ENCODE data around the gene CAND2. TPM values are rescaled to one million over a fixed set of nuclear protein-coding genes. Genes with fewer than 3 reads are reported as not detected.
"Not testable (repeated sequence)": the region's sequence is repeated elsewhere in the genome, so short reads cannot be mapped to it uniquely, and the experiment has no call there.

CAND2 gene
- total and polyA plus RNA-seq, 2 donors = 10.7 to 10.8 TPM

- Histone ChIP-seq H3K36me3 (ENCODE audit: insufficient read depth) (no peaks in the 10 kb centered on the region), H3K4me3 (ENCODE audit: low read depth, low read length) (no peak overlapping the region), H3K27ac (ENCODE audit: low read depth) (no peak overlapping the region), H3K4me1 (ENCODE audit: insufficient read depth) (no peaks in the 10 kb centered on the region)
- WGBS = 50% methylated on average over 4 of the region's 4 CpGs
- no peak for DNase-seq (ENCODE audit: extremely low spot score)
Observed at GRCh38 chr3:12777171-12777570, 19.3 kb upstream of the CAND2 start.

GRCh38 chr3:12780751-12781150 is 15.7 kb upstream of the CAND2 start:
- no peak for DNase-seq (ENCODE audit: extremely low spot score)
- Histone ChIP-seq H3K4me1 (ENCODE audit: insufficient read depth) (no peaks in the 10 kb centered on the region), H3K4me3 (ENCODE audit: low read depth, low read length) (no peak overlapping the region), H3K36me3 (ENCODE audit: insufficient read depth) (peaks cover 1% of the 10 kb centered on the region), H3K27ac (ENCODE audit: low read depth) (no peak overlapping the region)
- WGBS = 55% methylated on average over 4 of the region's 4 CpGs

- no peak overlapping the region for H3K27ac ChIP-seq (ENCODE audit: low read depth)
- DNase-seq (ENCODE audit: extremely low spot score) = no peak
- no peaks in the 10 kb centered on the region for H3K4me1 ChIP-seq (ENCODE audit: insufficient read depth)
- H3K36me3 ChIP-seq (ENCODE audit: insufficient read depth) = peaks cover 1% of the 10 kb centered on the region
- no peak overlapping the region for H3K4me3 ChIP-seq (ENCODE audit: low read depth, low read length)
- 69% methylated on average over 6 of the region's 6 CpGs for whole genome bisulfite sequencing
Observed at GRCh38 chr3:12782172-12782815, 14.2 kb upstream of the CAND2 start.

- 63% methylated on average over 4 of the region's 4 CpGs for WGBS
- H3K4me3 ChIP-seq (ENCODE audit: low read depth, low read length) = no peak overlapping the region
- H3K36me3 ChIP-seq (ENCODE audit: insufficient read depth) = peaks cover 1% of the 10 kb centered on the region
- DNase-seq (ENCODE audit: extremely low spot score) = no peak
- no peaks in the 10 kb centered on the region for H3K4me1 ChIP-seq (ENCODE audit: insufficient read depth)
- no peak overlapping the region for H3K27ac ChIP-seq (ENCODE audit: low read depth)
Observed at GRCh38 chr3:12785096-12785495, 11.4 kb upstream of the CAND2 start.

GRCh38 chr3:12787346-12787745 is 9.1 kb upstream of the CAND2 start:
- H3K36me3 ChIP-seq (ENCODE audit: insufficient read depth); H3K27ac ChIP-seq (ENCODE audit: low read depth); H3K4me3 ChIP-seq (ENCODE audit: low read depth, low read length); DNase-seq (ENCODE audit: extremely low spot score); H3K4me1 ChIP-seq (ENCODE audit: insufficient read depth): not testable (repeated sequence)
- WGBS = 49% methylated on average over 9 of the region's 9 CpGs

GRCh38 chr3:12787967-12788690 is 8.4 kb upstream of the CAND2 start:
- not testable (repeated sequence) for H3K27ac ChIP-seq (ENCODE audit: low read depth); H3K4me3 ChIP-seq (ENCODE audit: low read depth, low read length); DNase-seq (ENCODE audit: extremely low spot score); H3K36me3 ChIP-seq (ENCODE audit: insufficient read depth); H3K4me1 ChIP-seq (ENCODE audit: insufficient read depth)
- 88% methylated on average over 23 of the region's 23 CpGs for WGBS

- Histone ChIP-seq H3K36me3 (ENCODE audit: insufficient read depth) (no peaks in the 10 kb centered on the region), H3K4me1 (ENCODE audit: insufficient read depth) (no peaks in the 10 kb centered on the region), H3K4me3 (ENCODE audit: low read depth, low read length) (no peak overlapping the region), H3K27ac (ENCODE audit: low read depth) (no peak overlapping the region)
- DNase-seq (ENCODE audit: extremely low spot score) = no peak
- 76% methylated on average over 1 of the region's 1 CpG for WGBS
Observed at GRCh38 chr3:12791430-12791829, 5.0 kb upstream of the CAND2 start.

GRCh38 chr3:12793701-12794100 is 2.8 kb upstream of the CAND2 start:
- DNase-seq (ENCODE audit: extremely low spot score) = no peak
- no peaks in the 10 kb centered on the region for H3K4me1 ChIP-seq (ENCODE audit: insufficient read depth)
- no peak overlapping the region for H3K27ac ChIP-seq (ENCODE audit: low read depth)
- no peak overlapping the region for H3K4me3 ChIP-seq (ENCODE audit: low read depth, low read length)
- H3K36me3 ChIP-seq (ENCODE audit: insufficient read depth) = no peaks in the 10 kb centered on the region
- 77% methylated on average over 5 of the region's 5 CpGs for WGBS

GRCh38 chr3:12797124-12797891 is 828 bp downstream of the CAND2 start:
- WGBS = 33% methylated on average over 16 of the region's 17 CpGs
- Histone ChIP-seq H3K4me3 (ENCODE audit: low read depth, low read length) (peak overlapping the region; percentile 61), H3K36me3 (ENCODE audit: insufficient read depth) (no peaks in the 10 kb centered on the region), H3K27ac (ENCODE audit: low read depth) (peak overlapping the region; percentile 86), H3K4me1 (ENCODE audit: insufficient read depth) (no peaks in the 10 kb centered on the region)
- DNase-seq (ENCODE audit: extremely low spot score) = no peak

- no peak for DNase-seq (ENCODE audit: extremely low spot score)
- 67% methylated on average over 8 of the region's 8 CpGs for WGBS
- Histone ChIP-seq H3K36me3 (ENCODE audit: insufficient read depth) (no peaks in the 10 kb centered on the region), H3K4me1 (ENCODE audit: insufficient read depth) (no peaks in the 10 kb centered on the region), H3K27ac (ENCODE audit: low read depth) (no peak overlapping the region), H3K4me3 (ENCODE audit: low read depth, low read length) (no peak overlapping the region)
Observed at GRCh38 chr3:12797892-12798558, 1.5 kb downstream of the CAND2 start.

GRCh38 chr3:12798559-12799179 is 2.2 kb downstream of the CAND2 start:
- H3K4me1 ChIP-seq (ENCODE audit: insufficient read depth) = no peaks in the 10 kb centered on the region
- H3K4me3 ChIP-seq (ENCODE audit: low read depth, low read length) = no peak overlapping the region
- DNase-seq (ENCODE audit: extremely low spot score) = no peak
- WGBS = 65% methylated on average over 12 of the region's 12 CpGs
- H3K27ac ChIP-seq (ENCODE audit: low read depth) = no peak overlapping the region
- H3K36me3 ChIP-seq (ENCODE audit: insufficient read depth) = no peaks in the 10 kb centered on the region

- Histone ChIP-seq H3K4me3 (ENCODE audit: low read depth, low read length) (no peak overlapping the region), H3K27ac (ENCODE audit: low read depth) (no peak overlapping the region), H3K36me3 (ENCODE audit: insufficient read depth) (no peaks in the 10 kb centered on the region), H3K4me1 (ENCODE audit: insufficient read depth) (no peaks in the 10 kb centered on the region)
- 87% methylated on average over 7 of the region's 7 CpGs for WGBS
- DNase-seq (ENCODE audit: extremely low spot score) = no peak
Observed at GRCh38 chr3:12799525-12800440, 3.3 kb downstream of the CAND2 start.

Data from urinary bladder (tissue), 4 donors.